ENCODE data around the gene BCL2A1. TPM values are rescaled to one million over a fixed set of nuclear protein-coding genes. Genes with fewer than 3 reads are reported as not detected.

BCL2A1 gene
- total RNA-seq, 1 experiment from 2014 or later, result not detected

GRCh38 chr15:79978655-79979514 lies 7.9 kb upstream of the BCL2A1 start:
- no peak for DNase-seq
- no peak overlapping the region for H3K4me3 Mint-ChIP-seq (ENCODE audit: low read depth, unreplicated experiment)

GRCh38 chr15:79978260-79978654 lies 7.3 kb upstream of the BCL2A1 start:
- TF ChIP-seq CTCF (IDR thresholded peaks at IDR 0.05; ENCODE audit: unreplicated experiment), result no peak
- no peaks in the 10 kb centered on the region for H3K4me1 Mint-ChIP-seq (ENCODE audit: low read depth, unreplicated experiment)
- no TSS peak for BruUV-seq (replicated peaks)
- no peaks in the 10 kb centered on the region for H3K36me3 Mint-ChIP-seq (ENCODE audit: insufficient read depth, unreplicated experiment)
- H3K4me3 Mint-ChIP-seq (ENCODE audit: low read depth, unreplicated experiment), result no peak overlapping the region
- intact Hi-C loops (cut with micrococcal nuclease; ENCODE audit: unreplicated experiment), result no loop called here
- no peaks in the 10 kb centered on the region for H3K9me3 Mint-ChIP-seq (ENCODE audit: low read depth, unreplicated experiment)
- CTCF ChIA-PET, result no interaction called here
- no peak for DNase-seq
- H3K27me3 Mint-ChIP-seq (ENCODE audit: unreplicated experiment), result peaks cover 14% of the 10 kb centered on the region
- H3K27ac Mint-ChIP-seq (ENCODE audit: unreplicated experiment), result no peak overlapping the region

More at GRCh38 chr15:79978655-79979514, 7.9 kb upstream of the BCL2A1 start:
- Mint-ChIP-seq H3K4me1 (ENCODE audit: low read depth, unreplicated experiment) (no peaks in the 10 kb centered on the region), H3K9me3 (ENCODE audit: low read depth, unreplicated experiment) (peaks cover 4% of the 10 kb centered on the region), H3K36me3 (ENCODE audit: insufficient read depth, unreplicated experiment) (no peaks in the 10 kb centered on the region), H3K27me3 (ENCODE audit: unreplicated experiment) (peaks cover 21% of the 10 kb centered on the region), H3K27ac (ENCODE audit: unreplicated experiment) (no peak overlapping the region)
- TF ChIP-seq CTCF (IDR thresholded peaks at IDR 0.05; ENCODE audit: unreplicated experiment), result no peak
- intact Hi-C loops (cut with micrococcal nuclease; ENCODE audit: unreplicated experiment), result no loop called here
- CTCF ChIA-PET, result no interaction called here
- no TSS peak for BruUV-seq (replicated peaks)

- no TSS peak for BruUV-seq (replicated peaks)
- Mint-ChIP-seq H3K9me3 (ENCODE audit: low read depth, unreplicated experiment) (no peaks in the 10 kb centered on the region), H3K27ac (ENCODE audit: unreplicated experiment) (no peak overlapping the region), H3K4me3 (ENCODE audit: low read depth, unreplicated experiment) (no peak overlapping the region), H3K27me3 (ENCODE audit: unreplicated experiment) (peaks cover 13% of the 10 kb centered on the region), H3K36me3 (ENCODE audit: insufficient read depth, unreplicated experiment) (no peaks in the 10 kb centered on the region), H3K4me1 (ENCODE audit: low read depth, unreplicated experiment) (no peaks in the 10 kb centered on the region)
- no peak for TF ChIP-seq CTCF (IDR thresholded peaks at IDR 0.05; ENCODE audit: unreplicated experiment)
- DNase-seq, result no peak
- intact Hi-C loops (cut with micrococcal nuclease; ENCODE audit: unreplicated experiment), result no loop called here
- CTCF ChIA-PET, result no interaction called here
These were observed 6.5 kb upstream of the BCL2A1 start for GRCh38 chr15:79977431-79978054.

GRCh38 chr15:79973456-79974195 lies 2.6 kb upstream of the BCL2A1 start:
- H3K4me1 Mint-ChIP-seq (ENCODE audit: low read depth, unreplicated experiment), result no peaks in the 10 kb centered on the region
- no peak overlapping the region for H3K4me3 Mint-ChIP-seq (ENCODE audit: low read depth, unreplicated experiment)
- CTCF ChIA-PET, result no interaction called here
- TF ChIP-seq CTCF (IDR thresholded peaks at IDR 0.05; ENCODE audit: unreplicated experiment), result no peak
- no TSS peak for BruUV-seq (replicated peaks)
- no peak for DNase-seq
- H3K9me3 Mint-ChIP-seq (ENCODE audit: low read depth, unreplicated experiment), result no peaks in the 10 kb centered on the region
- H3K36me3 Mint-ChIP-seq (ENCODE audit: insufficient read depth, unreplicated experiment), result no peaks in the 10 kb centered on the region
- peaks cover 13% of the 10 kb centered on the region for H3K27me3 Mint-ChIP-seq (ENCODE audit: unreplicated experiment)
- no peak overlapping the region for H3K27ac Mint-ChIP-seq (ENCODE audit: unreplicated experiment)
- intact Hi-C loops (cut with micrococcal nuclease; ENCODE audit: unreplicated experiment), result no loop called here
